T-helper 1 cell (primary cell): ENCODE data around the gene NOTCH2.

Source experiments
- DNase-seq, 5 donors: peaks; one replicate each; pipeline ENCODE4 v3.0.0-alpha.2; 2012 to 2020

NOTCH2 gene

DNA sequence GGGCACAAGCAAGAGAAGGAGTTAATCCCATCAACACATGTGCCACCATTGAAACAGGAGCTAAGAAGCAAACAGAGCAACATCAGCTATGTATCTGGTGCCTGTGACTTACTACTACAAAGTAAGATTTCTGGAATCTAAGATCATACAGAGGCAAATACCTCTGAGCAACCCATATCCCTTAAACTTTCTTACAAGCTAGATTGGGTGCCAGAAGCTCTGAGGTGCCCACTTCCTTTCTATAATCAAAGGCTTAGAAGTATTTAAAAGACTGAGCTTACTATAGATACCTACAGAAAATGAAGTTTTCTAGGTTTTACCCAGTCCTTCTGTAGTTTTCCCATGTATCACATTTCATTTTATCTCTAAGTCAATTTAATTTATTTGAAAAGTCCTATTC lies 128.8 kb downstream of the NOTCH2 start:
- no peak for DNase-seq

DNA sequence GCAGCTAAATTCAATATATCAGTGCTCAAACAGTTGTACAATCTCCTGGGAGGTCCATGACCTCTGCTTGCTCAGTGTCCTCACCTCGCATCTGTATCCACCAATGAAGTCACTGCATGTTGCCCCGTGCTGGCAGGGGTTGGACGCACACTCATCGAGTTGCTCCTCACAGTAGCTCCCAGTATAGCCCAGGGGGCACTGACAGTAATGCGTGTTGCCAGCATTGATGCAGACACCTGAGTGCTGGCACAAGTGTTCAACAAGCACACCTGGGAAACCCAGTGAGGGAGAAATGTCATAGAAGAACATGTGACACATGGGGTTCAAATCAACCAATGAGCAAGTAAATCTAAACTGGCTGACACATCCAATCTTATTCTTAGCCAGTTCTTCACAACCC lies 132.3 kb downstream of the NOTCH2 start:
- no peak for DNase-seq

DNA sequence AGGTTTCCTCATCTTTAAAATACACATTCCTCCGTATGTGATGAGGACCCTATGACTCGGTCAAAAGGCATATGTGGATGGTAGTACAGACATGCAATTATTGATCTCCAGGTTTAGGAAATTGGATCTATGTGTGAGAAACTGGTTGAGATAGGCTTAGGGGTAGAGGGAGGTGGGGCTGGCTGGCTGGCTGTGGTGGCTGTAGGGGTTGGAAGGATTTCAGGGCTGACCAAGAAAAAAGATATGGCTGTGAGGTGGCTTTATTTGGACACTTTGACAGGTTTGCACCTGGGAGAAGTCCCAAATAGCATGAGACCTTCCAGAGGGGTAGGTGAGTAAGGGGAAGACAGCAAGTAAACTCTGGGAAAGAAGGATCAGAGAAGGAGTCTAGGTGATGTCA lies 133.5 kb downstream of the NOTCH2 start:
- DNase-seq: no peak

DNA sequence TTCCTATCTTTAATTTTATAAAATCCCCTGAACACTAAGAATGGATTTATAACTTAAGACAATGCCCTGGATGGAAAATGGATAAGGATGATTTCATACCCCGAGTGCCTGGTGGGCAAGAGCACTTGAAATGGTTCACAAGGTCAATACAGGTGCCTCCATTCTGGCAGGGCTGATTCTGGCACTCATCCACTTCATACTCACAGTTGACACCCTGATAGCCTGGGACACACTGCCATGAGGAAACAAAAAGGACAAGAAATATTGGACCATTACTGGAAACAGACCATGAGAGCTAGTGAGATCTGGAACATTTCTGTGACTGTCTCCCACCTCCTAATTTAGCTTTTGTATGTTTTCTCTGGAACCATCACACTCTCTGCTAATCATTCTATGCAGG lies 134.1 kb downstream of the NOTCH2 start:
- DNase-seq: no peak

DNA sequence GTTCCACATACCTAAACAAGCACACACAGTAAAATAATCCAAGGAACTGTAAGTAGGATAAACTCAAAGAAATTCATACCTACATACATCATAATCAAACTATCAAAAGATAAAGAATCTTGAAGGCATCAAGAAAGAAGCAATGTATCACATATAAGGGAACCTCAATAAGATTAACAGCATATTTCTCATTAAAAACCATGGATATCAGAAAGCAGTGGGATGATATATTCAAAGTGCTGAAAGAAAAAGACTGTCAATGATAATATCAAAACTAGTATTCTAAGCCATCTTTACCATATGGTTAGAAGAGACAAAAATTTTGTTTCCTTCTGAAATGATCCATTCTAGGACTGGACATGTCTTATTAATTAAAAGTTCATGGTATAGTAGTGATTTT lies 136.1 kb downstream of the NOTCH2 start:
- no peak for DNase-seq

DNA sequence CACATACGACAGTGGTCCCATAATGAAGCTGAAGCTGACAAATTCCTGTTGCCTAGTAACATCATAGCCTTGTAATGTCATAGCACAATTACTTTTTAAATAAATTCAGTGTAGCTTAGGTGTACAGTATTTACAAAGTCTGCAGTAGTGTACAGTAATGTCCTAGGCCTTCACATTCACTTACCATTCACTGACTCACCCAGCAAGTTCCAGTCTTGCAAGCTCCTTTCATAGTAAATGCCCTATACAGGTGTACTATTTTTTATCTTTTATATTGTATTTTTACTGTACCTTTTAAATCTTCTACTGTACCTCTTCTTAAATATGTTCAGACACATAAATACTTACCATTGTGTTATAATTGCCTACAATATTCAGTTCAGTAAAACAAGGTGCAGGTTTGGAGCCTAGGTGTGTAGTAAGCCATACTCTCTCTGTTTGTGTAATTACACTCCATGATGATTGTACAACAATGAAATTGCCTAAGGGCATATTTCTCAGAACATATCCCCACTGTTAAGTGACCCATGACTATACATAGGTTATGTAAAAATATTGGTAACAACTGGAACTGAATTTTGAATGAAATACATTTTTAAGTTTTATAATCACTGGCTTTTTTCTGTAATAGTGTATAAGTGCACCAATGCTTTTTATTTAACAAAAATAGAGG lies 139.7 kb downstream of the NOTCH2 start:
- DNase-seq: no peak

DNA sequence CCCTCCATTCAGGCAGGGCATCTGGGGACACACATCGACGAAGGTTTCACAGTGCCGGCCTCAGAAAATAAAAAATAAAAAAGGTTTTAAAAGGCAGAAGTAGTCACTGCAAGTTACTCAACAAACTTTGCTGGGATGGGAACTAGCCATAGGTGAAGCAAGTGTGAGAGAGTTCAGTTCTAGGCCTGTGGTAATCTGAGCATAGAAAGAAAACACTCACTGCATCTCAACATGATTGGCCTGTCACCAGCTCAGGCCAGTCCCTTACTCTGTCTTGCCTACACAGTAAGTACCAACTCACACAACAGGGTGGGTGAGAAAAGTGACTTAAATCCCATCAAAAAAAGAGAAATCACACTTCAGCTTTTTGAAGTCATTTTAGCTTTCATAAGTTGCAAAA lies 142.9 kb downstream of the NOTCH2 start:
- DNase-seq: no peak

DNA sequence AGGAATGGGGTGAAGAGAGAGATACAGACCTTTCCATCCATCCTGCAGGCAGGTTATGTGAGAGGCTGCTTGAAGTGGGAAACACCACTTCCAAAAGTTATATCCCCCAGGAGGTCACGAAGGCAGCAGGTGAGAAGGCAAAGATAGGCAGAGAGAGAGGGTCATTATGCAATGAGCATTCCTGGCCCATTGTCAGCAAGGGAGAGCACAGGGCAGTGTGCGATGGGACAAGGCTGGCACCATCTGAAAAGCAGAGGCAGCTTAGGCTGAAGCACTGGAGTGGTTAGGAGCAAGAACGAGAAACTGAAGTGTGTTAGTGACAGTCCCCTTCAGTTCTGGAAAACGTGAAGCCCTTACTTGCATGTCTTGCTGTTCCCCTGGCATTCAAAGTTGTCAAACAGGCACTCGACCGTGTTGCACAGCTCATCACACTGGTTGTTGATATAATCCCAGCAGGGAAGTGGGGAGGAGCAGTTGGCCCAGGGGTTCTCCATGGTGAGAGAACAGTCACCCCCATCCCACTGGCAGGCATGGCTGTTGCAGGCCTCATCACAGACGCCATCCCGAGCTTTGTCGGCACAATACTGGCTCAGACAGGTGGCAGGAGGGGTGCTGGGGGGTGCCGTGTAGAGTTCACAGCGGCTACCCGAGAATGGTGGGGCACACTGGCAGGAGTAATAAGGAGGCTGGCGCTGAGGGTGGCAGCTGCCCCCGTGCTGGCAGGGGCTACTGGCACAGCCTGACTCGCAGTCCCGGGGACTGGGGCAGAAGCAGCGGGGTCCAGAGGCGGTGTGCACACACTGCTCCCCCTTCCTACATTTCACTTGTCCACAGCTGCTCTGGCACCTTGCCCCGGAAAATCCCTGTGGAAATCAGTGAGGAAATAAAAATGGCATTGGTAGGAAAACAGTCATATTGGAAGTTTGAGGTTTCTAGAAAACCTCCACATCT lies 144.2 kb downstream of the NOTCH2 start:
- DNase-seq: no peak

DNA sequence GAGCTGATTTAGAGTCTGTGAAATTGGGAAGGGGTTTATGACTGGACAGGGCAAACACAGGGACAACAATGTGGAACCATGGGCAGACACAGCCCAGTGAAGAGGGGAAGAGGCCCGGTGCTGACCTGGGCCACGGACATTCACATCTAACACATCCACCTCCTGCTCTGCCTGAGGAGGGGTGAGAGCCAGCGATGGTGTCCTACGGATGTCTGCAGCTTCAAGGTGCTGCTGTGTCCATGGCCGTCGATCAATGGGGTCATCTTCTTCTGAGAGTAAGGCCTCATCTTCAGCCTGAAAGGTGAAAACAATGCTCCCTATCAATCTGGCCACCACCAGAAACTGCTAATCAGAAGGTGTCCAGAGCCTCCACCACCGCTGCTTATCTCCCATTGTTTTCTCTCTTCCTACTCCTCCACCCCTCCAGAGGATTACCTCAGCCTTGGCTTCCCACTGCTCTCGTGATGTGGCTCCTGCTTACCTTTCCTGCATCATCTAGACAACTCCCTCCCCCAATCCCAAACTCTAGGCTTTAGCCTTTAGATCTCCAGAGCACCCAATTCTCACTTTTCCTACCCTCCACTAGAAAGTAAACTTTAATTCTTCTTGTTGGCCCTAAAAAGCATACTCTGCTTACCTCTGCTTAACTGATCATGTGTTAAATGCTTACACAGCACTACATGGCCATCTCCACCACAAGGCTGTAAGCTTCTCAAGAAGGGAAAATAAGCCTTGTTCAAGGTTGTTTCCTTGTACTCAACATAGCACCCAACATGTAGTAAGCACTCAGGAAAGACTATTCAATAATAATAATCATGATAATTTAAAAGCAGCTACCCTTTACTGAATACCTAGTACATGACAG lies 149.1 kb downstream of the NOTCH2 start:
- DNase-seq: no peak

DNA sequence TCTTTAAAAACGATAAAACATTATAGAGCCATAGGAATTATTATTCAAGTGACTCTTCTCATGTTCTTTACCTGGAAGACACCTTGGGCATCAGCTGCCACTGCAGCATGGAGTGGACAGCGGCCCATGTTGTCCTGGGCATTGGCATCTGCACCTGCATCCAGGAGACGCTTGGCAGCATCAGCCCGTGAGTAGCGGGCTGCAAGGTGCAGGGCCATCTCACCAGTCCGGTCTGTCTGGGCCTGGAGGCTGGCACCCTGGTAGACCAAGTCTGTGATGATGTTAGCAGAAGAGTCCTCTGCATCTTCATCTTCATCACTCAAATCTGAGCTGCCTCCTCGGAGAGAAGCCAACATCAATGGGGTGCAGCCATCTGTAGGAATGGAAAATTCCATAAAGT lies 150.2 kb downstream of the NOTCH2 start:
- DNase-seq: no peak

DNA sequence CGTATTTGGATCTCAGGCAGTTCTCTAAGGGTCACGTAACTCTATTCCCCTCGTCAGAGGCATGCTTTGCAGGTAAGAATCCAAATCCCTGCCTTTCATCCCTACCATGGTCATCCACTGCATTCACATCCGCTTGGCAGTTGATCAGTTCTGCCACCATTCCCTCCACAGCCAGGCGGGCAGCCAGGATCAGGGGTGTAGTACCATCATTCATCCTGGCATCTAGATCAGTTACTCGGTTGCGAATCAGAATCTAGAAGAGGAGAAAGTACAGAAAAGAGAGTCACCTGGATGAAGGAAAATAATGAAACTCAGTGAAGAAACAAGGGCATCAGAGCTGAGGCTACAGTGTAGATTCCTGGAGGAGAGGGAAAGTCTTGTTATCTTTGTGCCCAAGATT lies 151.2 kb downstream of the NOTCH2 start:
- no peak for DNase-seq

DNA sequence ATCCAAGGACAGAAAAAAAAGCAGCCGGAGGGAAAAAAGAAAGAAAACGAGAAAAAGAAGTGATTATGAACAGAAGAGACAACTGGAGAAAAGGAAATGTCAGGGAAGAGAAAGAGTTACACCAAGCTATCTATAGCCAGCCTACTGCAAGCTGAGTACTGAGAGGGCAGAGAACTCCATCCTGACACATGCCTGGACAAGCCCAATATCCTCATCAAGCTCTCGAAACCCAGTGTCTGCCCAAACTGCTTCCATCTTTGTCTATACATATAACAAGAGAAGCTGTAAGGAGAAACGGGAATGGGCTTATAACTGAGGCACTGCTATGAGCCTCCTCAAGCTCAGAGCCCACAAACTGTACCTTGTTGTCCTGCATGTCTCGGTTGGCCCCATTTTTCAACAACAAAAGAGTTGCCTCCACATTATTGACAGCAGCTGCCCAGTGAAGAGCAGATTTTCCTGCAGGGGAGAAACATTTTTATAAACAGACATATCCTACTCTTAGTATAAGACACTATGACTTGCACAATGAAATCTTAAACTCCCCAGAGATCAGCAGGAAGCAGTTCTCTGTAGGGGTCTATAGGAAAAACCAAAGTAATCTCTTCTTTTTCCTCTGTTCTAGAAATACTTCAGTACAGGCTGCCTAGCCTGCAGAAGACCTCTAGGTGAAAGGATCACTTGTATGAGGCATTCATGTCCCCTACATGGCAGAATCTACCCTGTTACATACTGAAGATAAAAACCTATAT lies 152.0 kb downstream of the NOTCH2 start:
- no peak for DNase-seq

DNA sequence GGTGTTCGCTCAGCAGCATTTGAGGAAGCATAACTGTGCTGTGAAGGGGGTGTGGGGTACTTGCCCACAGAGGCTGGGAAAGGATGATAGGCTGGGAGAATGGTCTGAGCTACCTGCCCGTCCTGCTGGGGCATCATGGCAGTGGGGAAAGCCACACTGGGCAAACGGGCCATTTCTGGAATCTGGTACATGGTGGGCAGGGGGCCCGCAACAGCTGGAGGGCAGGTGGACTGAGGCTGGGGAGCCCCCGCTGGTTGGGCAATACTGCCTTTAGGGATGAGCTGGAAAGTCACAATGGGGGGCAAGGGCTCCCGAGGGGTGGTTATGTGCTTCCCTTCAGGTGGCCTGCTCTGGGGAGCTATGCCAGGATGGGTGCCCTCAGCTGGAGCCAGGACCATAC lies 153.9 kb downstream of the NOTCH2 start:
- no peak for DNase-seq

DNA sequence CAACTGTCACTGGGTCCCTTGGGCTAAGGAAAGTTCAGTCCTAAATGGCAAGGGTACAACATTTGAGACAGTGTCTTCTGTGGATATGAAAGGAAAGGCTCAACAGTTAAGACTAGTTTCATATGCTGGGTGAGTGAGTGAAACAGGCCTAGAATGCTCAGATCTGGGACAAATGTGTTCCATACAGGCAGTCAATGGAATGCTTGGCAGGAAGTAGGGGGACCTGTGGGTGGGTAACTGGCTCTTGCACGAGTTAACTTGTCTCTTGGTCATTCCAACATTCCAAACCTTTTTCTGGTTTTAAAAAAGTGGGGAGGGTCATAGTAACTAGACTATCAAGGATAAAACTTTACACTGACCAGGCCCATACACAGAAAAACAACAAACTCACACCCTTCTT lies 155.4 kb downstream of the NOTCH2 start:
- no peak for DNase-seq

DNA sequence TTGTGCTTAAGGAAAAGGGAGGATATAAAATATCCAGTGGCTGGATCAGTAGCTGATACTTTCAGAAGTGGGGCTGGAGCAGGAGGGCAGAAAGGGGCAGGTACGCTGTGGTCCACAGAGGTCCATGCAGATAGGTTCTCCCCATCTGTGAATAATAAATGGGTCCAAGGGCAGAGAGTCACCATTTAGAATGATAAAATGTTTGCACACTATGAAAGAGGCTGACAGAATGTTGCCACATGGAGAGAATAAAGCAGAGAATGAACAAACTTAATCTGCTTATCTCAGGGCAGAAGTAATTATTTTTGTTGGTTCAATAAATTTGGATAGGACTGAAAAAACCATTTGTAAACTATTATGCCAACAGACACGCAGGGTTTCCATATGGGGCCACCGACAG lies 156.5 kb downstream of the NOTCH2 start:
- DNase-seq: no peak

DNA sequence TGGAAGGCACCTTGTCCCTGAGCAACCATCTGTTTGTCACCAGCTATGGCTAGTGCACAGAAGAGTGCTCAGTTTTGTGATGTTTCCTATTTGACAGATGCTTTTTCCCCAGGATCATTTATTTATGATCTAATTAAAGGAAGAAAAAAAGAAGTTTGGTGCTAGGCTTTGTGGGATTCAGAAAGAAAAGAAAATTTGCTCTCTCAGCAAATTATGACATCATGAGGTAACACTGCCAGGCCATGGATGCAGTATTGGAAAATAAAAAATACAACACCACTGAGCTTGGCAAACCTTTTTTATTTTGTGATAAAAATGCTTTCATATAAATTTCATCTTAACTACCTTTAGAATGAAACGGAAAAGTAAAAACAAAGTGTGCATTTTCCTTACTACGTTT lies 157.7 kb downstream of the NOTCH2 start:
- DNase-seq: no peak

DNA sequence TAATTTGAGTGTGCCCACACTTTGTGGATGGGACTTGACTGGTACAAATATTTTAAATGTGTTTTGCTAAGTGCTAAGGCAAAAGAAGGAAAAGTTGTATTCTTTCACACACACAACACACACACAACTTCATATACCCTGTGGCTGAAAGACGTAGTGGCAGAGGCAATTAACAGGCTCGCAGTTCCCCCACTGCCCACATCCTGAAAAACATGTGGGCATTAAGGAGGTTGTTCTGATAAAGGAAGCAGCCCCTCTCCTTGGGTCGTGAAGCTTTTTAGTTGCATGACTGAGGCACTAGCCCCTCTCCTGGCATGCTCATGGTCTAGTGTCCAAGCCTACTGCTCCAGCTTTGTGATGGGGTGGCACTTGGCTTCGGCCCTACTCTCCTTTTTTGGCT lies 158.8 kb downstream of the NOTCH2 start:
- DNase-seq: no peak

DNA sequence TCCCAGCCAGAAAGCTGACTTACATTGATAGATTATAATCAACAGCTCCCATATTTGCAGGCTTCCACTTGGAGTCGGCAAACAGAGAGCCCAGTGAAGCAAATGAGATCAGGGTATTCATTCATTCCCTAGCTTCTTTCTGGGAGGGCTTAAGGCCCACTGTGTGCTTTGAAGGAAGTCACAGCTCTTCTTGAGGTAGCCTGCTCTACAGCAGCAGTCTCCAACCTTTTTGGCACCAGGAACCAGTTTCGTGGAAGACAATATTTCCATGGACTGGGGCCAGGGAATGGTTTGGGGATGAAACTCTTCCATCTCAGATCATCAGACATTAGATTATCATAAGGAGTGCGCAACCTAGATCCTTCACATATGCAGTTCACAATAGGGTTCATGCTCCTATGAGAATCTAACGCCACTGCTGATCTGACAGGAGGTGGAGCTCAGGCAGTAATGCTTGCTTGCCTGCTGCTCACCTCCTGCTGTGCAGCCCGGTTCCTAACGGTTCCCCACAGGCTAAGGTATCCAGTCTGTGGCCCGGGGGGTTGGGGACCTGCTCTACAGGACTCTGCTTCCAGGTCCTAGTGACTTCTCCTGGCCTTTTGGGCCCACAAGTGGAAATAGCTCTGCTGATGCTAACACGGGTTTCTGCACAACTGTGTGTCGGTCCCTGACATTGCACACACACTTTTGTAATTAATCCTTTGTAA lies 159.4 kb downstream of the NOTCH2 start:
- no peak for DNase-seq

DNA sequence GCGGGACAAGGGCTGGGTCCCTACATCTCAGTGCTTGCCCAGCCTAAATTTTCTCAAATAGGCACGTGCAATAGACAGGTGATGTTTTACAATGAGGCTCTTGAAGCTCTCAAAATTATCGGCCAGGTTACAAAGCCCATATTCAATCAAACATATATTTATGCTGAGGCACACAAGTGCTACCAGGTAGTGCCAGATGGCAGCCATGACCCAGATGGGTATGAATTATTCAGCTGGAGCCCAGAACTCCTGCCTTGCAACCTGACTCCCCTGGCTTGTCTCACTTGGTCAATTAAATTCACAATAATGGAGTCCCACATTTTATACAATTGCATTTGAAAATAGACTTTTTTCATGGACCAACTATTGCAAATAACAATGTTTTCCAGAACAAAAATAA lies 160.8 kb downstream of the NOTCH2 start:
- no peak for DNase-seq

DNA sequence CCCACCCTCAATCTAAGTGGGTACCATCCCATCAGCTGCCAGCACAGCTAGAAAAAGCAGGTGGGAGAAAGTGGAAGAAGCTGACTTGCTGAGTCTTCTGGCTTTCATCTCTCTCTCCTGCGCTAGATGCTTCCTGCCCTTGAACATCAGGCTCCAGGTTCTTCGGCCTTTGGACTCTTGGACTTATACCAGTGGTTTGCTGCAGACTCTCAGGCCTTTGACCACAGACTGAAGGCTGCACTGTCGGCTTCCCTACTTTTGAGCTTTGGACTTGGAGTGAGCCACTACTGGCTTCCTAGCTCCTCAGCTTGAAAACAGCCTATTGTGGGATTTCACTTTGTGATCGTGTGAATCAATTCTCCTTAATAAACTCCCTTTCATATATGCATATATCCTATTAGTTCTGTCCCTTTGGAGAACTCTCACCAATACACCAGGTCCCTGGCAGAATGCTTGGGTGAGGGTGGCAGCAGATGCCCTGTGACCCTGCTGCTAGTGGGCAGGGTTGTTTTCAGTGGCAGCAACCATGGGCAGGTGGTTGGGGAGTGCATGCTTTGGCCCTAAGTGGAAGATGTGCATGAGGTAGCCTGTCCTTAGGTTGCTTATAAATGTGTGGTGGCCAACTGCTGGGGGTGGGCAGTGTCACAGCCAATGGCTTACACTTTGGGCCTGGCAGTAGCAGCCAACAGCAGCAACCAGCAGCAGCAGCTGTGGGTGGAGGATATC lies 162.4 kb downstream of the NOTCH2 start:
- DNase-seq: no peak

DNA sequence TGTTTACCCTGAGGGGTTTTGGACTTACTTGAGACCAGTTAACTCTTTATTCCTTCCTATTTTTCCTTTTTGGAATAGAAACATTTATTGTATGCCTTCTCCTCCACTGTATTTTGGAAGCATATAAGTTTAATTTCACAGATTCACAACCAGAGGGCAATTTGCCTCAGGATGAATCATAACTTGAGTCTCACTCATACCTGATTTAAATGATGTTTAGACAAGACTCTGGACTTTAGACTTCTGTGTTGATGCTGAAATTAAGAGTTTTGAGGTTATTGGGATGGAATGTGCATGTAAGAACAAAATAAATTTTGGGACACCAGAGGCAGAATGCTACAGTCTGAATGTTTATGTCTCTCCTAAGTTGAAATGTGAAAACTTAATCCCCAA lies 166.0 kb downstream of the NOTCH2 start:
- no peak for DNase-seq
